GM12873 (cell line): ENCODE data around the gene SUPT3H.

Experiments used
- TF ChIP-seq, protein P1 (sequence below): IDR thresholded peaks from 2 replicates; pipeline ENCODE4 v1.5.1; 2012; ENCODE audit warnings: low read depth, mild to moderate bottlenecking, moderate library complexity, low read length, control low read depth; ENCODE audit not compliant: insufficient read depth; ENCODE audit errors: missing control alignments

Gene SUPT3H

DNA sequence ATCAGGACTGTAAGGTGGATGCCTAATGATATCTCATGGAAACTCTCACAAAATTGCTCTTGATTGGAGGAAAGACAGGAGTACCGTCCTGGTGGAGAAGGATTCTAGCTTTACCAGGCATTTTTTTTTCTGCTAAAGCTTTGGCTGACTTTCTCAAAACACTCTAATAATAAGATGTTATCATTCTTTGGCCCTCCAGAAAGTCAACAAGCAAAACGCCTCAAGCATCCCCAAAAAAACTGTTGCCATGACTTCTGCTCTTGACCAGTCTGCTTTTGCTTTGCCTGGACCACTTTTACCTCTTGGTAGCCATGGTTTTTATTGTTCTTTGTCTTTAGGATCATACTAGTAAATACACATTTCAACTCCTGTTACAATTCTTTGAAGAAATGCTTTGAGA, 105.1 kb downstream of the SUPT3H start:
- TF ChIP-seq, protein P1, sequence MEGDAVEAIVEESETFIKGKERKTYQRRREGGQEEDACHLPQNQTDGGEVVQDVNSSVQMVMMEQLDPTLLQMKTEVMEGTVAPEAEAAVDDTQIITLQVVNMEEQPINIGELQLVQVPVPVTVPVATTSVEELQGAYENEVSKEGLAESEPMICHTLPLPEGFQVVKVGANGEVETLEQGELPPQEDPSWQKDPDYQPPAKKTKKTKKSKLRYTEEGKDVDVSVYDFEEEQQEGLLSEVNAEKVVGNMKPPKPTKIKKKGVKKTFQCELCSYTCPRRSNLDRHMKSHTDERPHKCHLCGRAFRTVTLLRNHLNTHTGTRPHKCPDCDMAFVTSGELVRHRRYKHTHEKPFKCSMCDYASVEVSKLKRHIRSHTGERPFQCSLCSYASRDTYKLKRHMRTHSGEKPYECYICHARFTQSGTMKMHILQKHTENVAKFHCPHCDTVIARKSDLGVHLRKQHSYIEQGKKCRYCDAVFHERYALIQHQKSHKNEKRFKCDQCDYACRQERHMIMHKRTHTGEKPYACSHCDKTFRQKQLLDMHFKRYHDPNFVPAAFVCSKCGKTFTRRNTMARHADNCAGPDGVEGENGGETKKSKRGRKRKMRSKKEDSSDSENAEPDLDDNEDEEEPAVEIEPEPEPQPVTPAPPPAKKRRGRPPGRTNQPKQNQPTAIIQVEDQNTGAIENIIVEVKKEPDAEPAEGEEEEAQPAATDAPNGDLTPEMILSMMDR, result no peak

DNA sequence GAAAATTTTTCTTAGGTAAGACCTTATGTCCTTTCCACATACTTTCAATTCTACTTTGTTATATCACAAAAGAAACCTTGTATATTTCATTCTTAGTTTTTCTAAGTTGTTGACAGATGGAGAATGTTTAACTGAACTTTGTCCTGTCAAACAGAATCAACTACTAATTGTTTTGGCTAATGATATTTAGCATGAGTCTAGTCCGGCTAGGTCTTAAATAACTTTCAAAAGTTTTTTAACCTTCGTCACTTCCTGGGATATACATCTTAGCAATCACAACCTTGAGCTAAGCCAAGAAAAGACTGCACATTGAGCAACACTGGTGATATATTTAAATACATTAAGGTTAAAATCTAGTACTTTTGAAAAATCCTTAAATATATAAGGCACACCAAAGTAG, 112.5 kb downstream of the SUPT3H start:
- TF ChIP-seq, protein P1, result no peak

DNA sequence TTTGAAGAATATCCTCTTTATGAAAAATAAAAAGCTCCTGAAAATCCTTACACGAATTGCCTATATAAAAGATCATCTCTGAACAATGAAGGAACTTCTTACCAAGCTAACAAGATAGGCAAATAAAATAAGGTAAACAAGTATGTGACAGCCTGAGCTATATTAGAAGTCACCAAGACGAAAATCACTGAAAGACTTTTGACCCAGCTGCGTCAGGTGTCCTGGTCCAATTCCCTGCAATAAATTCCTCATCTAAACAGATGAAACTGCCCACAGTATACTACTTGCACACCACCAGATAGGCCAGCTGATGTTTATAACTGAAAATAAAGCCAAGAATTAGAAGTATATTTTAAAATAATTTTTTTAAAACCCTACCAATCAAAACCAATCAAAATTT, 117.0 kb downstream of the SUPT3H start:
- TF ChIP-seq, protein P1, result no peak

DNA sequence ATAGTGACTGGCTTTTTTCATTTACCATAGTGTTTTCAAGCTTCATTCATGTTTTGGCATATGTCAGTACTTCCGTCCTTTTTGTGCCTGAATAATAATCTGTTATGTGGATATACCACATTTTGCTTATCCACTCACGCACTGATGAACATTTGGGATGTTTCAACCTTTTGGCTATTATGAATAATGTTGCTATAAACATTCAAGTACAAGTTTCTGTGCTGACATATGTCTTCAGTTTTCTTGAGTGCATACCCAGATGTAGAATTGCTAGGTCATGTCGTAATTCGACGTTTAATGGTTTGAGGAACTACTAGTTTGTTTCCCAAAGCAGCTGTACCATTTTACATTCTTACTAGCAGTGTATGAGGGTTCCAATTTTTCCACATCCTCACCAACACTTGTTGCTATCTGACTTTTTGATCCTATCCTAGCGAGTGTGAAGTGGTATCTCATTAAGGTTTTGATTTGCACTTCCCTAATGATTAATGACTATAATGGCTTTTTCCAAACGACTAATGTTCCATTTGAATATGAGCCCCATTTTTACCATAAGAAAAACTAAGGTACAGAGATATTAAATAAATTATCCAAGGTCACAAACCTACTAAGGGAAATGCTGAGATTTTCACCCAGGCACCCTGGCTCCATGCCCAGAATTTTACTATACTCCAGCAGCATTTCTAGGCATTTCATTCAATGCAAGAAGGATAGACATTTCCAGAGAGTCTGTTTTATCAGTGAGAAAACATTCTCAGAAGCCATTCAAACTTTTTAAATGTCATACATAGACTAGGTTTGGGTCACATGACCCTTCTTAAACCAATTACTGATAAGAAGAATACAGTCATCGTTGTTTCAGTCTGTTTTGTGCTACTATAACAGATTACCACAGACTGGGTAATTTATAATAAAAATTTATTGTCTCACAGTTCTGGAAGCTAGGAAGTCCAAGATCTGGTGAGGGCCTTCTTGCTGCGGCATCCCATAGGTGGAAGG, 120.7 kb downstream of the SUPT3H start:
- TF ChIP-seq, protein P1, result no peak

DNA sequence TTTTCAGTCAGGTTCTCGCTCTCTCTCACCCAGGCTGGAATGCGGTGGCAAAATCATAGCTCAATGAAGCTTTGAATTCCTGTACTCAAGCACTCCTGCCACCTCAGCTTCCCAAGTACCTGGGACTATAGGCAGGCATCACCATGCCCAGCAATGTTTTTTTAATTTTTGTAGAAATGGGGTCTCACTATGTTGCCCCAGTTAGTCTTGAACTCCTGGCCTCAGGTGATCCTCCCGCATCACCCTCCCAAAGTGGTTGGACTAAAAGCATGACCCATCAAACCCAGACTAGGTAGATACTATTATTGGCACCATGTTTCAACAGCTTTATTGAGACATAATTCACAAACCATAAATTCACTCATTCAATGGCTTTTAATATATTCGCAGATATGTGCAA, 122.3 kb downstream of the SUPT3H start:
- TF ChIP-seq, protein P1, result no peak

DNA sequence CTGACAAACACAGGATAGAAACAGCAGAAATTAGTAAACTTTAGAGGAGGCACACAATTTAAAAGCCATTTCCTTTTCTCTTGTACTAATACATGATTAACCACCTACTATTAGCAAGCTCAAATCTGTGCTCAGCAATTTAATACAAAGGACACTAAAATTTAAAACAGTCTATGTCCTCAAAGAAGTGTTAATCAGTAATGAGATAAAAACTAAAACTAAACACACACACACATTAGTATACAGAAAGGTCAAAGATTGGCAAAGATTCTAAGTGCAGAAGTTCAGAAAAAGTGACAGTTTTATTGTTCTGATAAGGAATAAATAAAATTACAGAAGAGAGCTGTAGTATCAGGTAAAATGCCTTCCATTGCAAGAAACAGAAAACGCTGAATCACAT, 123.5 kb downstream of the SUPT3H start:
- TF ChIP-seq, protein P1, result no peak

DNA sequence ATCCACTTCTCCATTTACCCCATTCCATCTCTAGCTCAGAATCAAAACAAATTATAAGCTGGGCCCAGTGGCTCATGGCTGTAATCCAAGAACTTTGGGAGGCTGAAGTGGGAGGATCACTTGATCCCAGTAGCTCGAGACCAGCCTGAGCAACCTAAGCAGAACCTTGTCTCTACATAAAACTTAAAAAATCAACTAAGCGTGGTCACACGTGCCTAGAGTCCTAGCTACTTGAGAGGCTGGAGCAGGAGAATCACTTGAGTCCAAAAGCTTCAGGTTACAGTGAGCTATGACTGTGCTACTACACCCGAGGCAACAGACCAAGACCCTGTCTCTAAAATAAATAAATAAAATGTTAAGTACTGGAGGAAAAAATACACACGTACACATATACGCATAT, 124.3 kb downstream of the SUPT3H start:
- TF ChIP-seq, protein P1, result no peak
